ENCODE measurements around the gene LRRC8C. TPM values are rescaled to one million over a fixed set of nuclear protein-coding genes. Genes with fewer than 3 reads are reported as not detected.

The LRRC8C gene
- total RNA-seq, 2 donors from 2014 or later, result 2.5 to 5.5 TPM

DNA sequence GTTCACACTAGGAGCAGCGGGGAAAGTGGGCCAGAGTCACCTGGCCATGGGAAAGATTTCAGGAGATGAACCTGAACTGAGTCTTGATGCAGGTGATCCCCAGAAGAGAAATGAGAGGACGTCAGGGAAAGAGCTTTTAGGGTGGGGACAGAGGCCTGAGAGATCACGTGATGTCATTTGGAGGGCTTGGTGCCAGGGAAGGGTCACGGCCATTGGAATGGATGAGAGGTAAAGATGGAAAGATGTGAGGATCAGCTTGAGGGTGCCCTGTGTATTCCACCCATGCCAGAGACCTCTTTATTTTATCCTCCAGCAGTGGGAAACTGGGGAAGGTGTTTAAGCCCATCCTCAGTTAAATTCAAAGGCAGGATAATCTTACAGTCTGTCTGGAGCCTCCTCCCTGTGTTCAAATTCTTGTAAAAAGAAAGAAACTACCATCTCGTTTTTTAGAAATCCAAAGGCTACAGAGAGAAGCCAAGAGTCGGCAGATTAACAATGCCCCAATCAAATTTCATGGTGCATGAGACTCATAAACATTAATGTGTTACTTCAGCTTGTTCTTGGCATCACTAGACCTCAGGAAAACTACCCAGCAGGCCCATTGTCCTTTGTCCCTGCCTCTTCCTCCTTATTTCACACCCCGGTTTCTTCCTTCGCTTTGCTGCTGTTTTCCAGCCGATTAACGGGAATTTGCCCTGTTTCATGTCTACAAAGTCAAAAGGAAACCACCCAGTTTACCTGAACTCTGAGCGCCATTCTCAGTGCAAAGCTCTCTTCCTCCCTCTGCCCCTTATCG is 94.8 kb downstream of the LRRC8C start:
- no peak overlapping the region for H3K4me3 Mint-ChIP-seq
- Histone ChIP-seq H3K27ac (ENCODE audit: low read depth, low read length) (no peak overlapping the region), H3K4me1 (ENCODE audit: control insufficient read depth, insufficient read depth, low read length) (no peaks in the 10 kb centered on the region), H3K9me3 (ENCODE audit: control insufficient read depth, low read length) (no peaks in the 10 kb centered on the region), H3K4me3 (ENCODE audit: low read length) (no peak overlapping the region), H3K9ac (ENCODE audit: extremely low read depth, low read length, poor library complexity, severe bottlenecking) (no peak overlapping the region), H3K27me3 (ENCODE audit: control insufficient read depth, insufficient read depth, low read length, poor library complexity, severe bottlenecking) (no peaks in the 10 kb centered on the region), H3K36me3 (ENCODE audit: control insufficient read depth, insufficient read depth, low read length) (no peaks in the 10 kb centered on the region)
- no peak for DNase-seq
- H3K36me3 Mint-ChIP-seq (ENCODE audit: low read depth), result no peaks in the 10 kb centered on the region
- peaks cover 7% of the 10 kb centered on the region for H3K27me3 Mint-ChIP-seq (ENCODE audit: insufficient read depth)
- WGBS, 2 experiments (ENCODE audit: insufficient coverage in 1 of 2, insufficient read length in 1 of 2), result 80 to 82% methylated on average over 7 to 12 of the region's 12 CpGs
- TF ChIP-seq CTCF (conservative IDR thresholded peaks at IDR 0.05), result no peak
- no peaks in the 10 kb centered on the region for H3K9me3 Mint-ChIP-seq
- H3K27ac Mint-ChIP-seq, result no peak overlapping the region
- H3K4me1 Mint-ChIP-seq, result no peaks in the 10 kb centered on the region

GRCh38 chr1:89728381-89728780 is 95.5 kb downstream of the LRRC8C start:
- H3K9me3 ChIP-seq (ENCODE audit: control insufficient read depth, low read length), result no peaks in the 10 kb centered on the region
- no peak overlapping the region for H3K27ac ChIP-seq (ENCODE audit: low read depth, low read length)
- H3K9ac ChIP-seq (ENCODE audit: extremely low read depth, low read length, poor library complexity, severe bottlenecking), result no peak overlapping the region
- no peak for DNase-seq
- H3K9me3 Mint-ChIP-seq, result no peaks in the 10 kb centered on the region
- no peaks in the 10 kb centered on the region for H3K4me1 ChIP-seq (ENCODE audit: control insufficient read depth, insufficient read depth, low read length)
- H3K36me3 ChIP-seq (ENCODE audit: control insufficient read depth, insufficient read depth, low read length), result no peaks in the 10 kb centered on the region
- no peak overlapping the region for H3K4me3 ChIP-seq (ENCODE audit: low read length)
- no peaks in the 10 kb centered on the region for H3K4me1 Mint-ChIP-seq
- no peaks in the 10 kb centered on the region for H3K27me3 ChIP-seq (ENCODE audit: control insufficient read depth, insufficient read depth, low read length, poor library complexity, severe bottlenecking)
- 83 to 94% methylated on average over 2 to 4 of the region's 4 CpGs for WGBS, 2 experiments (ENCODE audit: insufficient coverage in 1 of 2, insufficient read length in 1 of 2)
- no peak overlapping the region for H3K4me3 Mint-ChIP-seq
- TF ChIP-seq CTCF (conservative IDR thresholded peaks at IDR 0.05), result no peak
- H3K27ac Mint-ChIP-seq, result no peak overlapping the region
- no peaks in the 10 kb centered on the region for H3K36me3 Mint-ChIP-seq (ENCODE audit: low read depth)
- peaks cover 7% of the 10 kb centered on the region for H3K27me3 Mint-ChIP-seq (ENCODE audit: insufficient read depth)

GRCh38 chr1:89732206-89732605 is 99.3 kb downstream of the LRRC8C start:
- Mint-ChIP-seq H3K9me3 (no peaks in the 10 kb centered on the region), H3K4me1 (no peaks in the 10 kb centered on the region), H3K4me3 (no peak overlapping the region), H3K36me3 (ENCODE audit: low read depth) (no peaks in the 10 kb centered on the region), H3K27ac (no peak overlapping the region), H3K27me3 (ENCODE audit: insufficient read depth) (peaks cover 2% of the 10 kb centered on the region)
- WGBS, 2 experiments (ENCODE audit: insufficient coverage in 1 of 2, insufficient read length in 1 of 2), result 100% methylated on average over 1 of the region's 1 CpG
- Histone ChIP-seq H3K27ac (ENCODE audit: low read depth, low read length) (no peak overlapping the region), H3K9me3 (ENCODE audit: control insufficient read depth, low read length) (no peaks in the 10 kb centered on the region), H3K4me3 (ENCODE audit: low read length) (no peak overlapping the region), H3K9ac (ENCODE audit: extremely low read depth, low read length, poor library complexity, severe bottlenecking) (no peak overlapping the region), H3K4me1 (ENCODE audit: control insufficient read depth, insufficient read depth, low read length) (no peaks in the 10 kb centered on the region), H3K27me3 (ENCODE audit: control insufficient read depth, insufficient read depth, low read length, poor library complexity, severe bottlenecking) (no peaks in the 10 kb centered on the region), H3K36me3 (ENCODE audit: control insufficient read depth, insufficient read depth, low read length) (no peaks in the 10 kb centered on the region)
- no peak for TF ChIP-seq CTCF (conservative IDR thresholded peaks at IDR 0.05)
- no peak for DNase-seq
